ENCODE data around the gene FRMD4B. TPM values are rescaled to one million over a fixed set of nuclear protein-coding genes. Genes with fewer than 3 reads are reported as not detected.

Gene FRMD4B
- polyA plus RNA-seq, 2 of the 4 experiments (the other 2 are of a cell fraction): 0.92 to 5.9 TPM

- Histone ChIP-seq H3K4me2 (no peak overlapping the region; the same call in 2 of the 3 replicates), H3K9me3 (no peaks in the 10 kb centered on the region; the same call in 2 of the 3 replicates), H3K4me1 (peaks cover 6% of the 10 kb centered on the region; the same call in 2 of the 3 replicates), H3K27ac (peak overlapping the region in 1 of 2 experiments; percentile 16; a peak in 1 of 6 replicates), H3K4me3 (no peak overlapping the region)
- TF ChIP-seq RFX5 (IDR thresholded peaks at IDR 0.05) (no peak), SREBF2 (IDR thresholded peaks at IDR 0.05) (no peak), CBX2 (IDR thresholded peaks at IDR 0.05; ENCODE audit: borderline replicate concordance, low read depth) (no peak), MYC (IDR thresholded peaks at IDR 0.05; ENCODE audit: borderline replicate concordance, low read length) (no peak), ZC3H11A (IDR thresholded peaks at IDR 0.05) (no peak), ZNF302 (CRISPR knock-in tag; IDR thresholded peaks at IDR 0.05) (no peak), EHMT2 (IDR thresholded peaks at IDR 0.05; ENCODE audit: low read depth) (no peak), CHD2 (IDR thresholded peaks at IDR 0.05; ENCODE audit: low read length, partially characterized antibody) (no peak), EHF (CRISPR knock-in tag; IDR thresholded peaks at IDR 0.05) (no peak), HOXB13 (CRISPR knock-in tag; IDR thresholded peaks at IDR 0.05; ENCODE audit: low read depth) (no peak), GATA3 (IDR thresholded peaks at IDR 0.05; ENCODE audit: borderline replicate concordance) (no peak), TFCP2L1 (CRISPR knock-in tag; IDR thresholded peaks at IDR 0.05) (no peak), NPAS2 (CRISPR knock-in tag; IDR thresholded peaks at IDR 0.05; ENCODE audit: borderline replicate concordance) (no peak), RARB (CRISPR knock-in tag; IDR thresholded peaks at IDR 0.05) (no peak), POLR2AphosphoS2 (conservative IDR thresholded peaks at IDR 0.05; ENCODE audit: low read length) (no peak), RCOR1 (IDR thresholded peaks at IDR 0.05; ENCODE audit: low read depth, low read length) (no peak)
- TF ChIP-seq, protein P1, sequence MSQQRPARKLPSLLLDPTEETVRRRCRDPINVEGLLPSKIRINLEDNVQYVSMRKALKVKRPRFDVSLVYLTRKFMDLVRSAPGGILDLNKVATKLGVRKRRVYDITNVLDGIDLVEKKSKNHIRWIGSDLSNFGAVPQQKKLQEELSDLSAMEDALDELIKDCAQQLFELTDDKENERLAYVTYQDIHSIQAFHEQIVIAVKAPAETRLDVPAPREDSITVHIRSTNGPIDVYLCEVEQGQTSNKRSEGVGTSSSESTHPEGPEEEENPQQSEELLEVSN (IDR thresholded peaks at IDR 0.05; ENCODE audit: borderline replicate concordance, low read depth): no peak
- TF ChIP-seq, protein P2, sequence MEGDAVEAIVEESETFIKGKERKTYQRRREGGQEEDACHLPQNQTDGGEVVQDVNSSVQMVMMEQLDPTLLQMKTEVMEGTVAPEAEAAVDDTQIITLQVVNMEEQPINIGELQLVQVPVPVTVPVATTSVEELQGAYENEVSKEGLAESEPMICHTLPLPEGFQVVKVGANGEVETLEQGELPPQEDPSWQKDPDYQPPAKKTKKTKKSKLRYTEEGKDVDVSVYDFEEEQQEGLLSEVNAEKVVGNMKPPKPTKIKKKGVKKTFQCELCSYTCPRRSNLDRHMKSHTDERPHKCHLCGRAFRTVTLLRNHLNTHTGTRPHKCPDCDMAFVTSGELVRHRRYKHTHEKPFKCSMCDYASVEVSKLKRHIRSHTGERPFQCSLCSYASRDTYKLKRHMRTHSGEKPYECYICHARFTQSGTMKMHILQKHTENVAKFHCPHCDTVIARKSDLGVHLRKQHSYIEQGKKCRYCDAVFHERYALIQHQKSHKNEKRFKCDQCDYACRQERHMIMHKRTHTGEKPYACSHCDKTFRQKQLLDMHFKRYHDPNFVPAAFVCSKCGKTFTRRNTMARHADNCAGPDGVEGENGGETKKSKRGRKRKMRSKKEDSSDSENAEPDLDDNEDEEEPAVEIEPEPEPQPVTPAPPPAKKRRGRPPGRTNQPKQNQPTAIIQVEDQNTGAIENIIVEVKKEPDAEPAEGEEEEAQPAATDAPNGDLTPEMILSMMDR (IDR thresholded peaks at IDR 0.05): no peak
- no peak for ATAC-seq
- no peak for DNase-seq (ENCODE audit: low read depth in 1 of 2, low spot score in 1 of 2)
- CTCF ChIA-PET: no interaction called here
- POLR2A ChIA-PET: no interaction called here
- no peak for FAIRE-seq
- 53% methylated on average over 4 of the region's 4 CpGs for WGBS (ENCODE audit: missing lambda C conversion rate)
Observed at GRCh38 chr3:69142797-69143454, 243.0 kb downstream of the FRMD4B start.

GRCh38 chr3:69142090-69142489 lies 243.8 kb downstream of the FRMD4B start:
- TF ChIP-seq HOXA7 (CRISPR knock-in tag; IDR thresholded peaks at IDR 0.05) (no peak), JUNB (IDR thresholded peaks at IDR 0.05) (no peak), RNF2 (IDR thresholded peaks at IDR 0.05; ENCODE audit: borderline replicate concordance, low read depth) (no peak), GATA3 (IDR thresholded peaks at IDR 0.05; ENCODE audit: borderline replicate concordance) (no peak), KDM1A (IDR thresholded peaks at IDR 0.05; ENCODE audit: low read depth) (no peak), ZC3H11A (IDR thresholded peaks at IDR 0.05) (no peak)
- no peak for DNase-seq (ENCODE audit: low read depth in 1 of 2, low spot score in 1 of 2)
- CTCF ChIA-PET: interaction anchor here (2.0 kb wide), 1 partner anchor 165 kb away, joined by 5 read pairs; no protein-coding TSS in a partner anchor
- ATAC-seq: no peak
- POLR2A ChIA-PET: no interaction called here
- no peak for FAIRE-seq
- H3K4me2 ChIP-seq: no peak overlapping the region
- H3K4me3 ChIP-seq: no peak overlapping the region
- H3K9me3 ChIP-seq: no peaks in the 10 kb centered on the region; the same call in 2 of the 3 replicates
- H3K4me1 ChIP-seq: peaks cover 6% of the 10 kb centered on the region; the same call in 2 of the 3 replicates
- WGBS (ENCODE audit: missing lambda C conversion rate): 51% methylated on average over 3 of the region's 3 CpGs
- H3K27ac ChIP-seq: no peak overlapping the region

- ChIA-PET POLR2A (no interaction called here), CTCF (interaction anchor here (2.0 kb wide), 1 partner anchor 165 kb away, joined by 5 read pairs; no protein-coding TSS in a partner anchor)
- FAIRE-seq (no peak), ATAC-seq (no peak), DNase-seq (ENCODE audit: low read depth in 1 of 2, low spot score in 1 of 2) (no peak)
- Histone ChIP-seq H3K27ac (no peak overlapping the region), H3K4me2 (no peak overlapping the region), H3K9me3 (no peaks in the 10 kb centered on the region; the same call in 2 of the 3 replicates), H3K4me3 (no peak overlapping the region), H3K4me1 (peaks cover 6% of the 10 kb centered on the region; the same call in 2 of the 3 replicates)
- TF ChIP-seq CHD2 (IDR thresholded peaks at IDR 0.05; ENCODE audit: low read length, partially characterized antibody) (no peak), FOXS1 (CRISPR knock-in tag; IDR thresholded peaks at IDR 0.05) (no peak), RFX5 (IDR thresholded peaks at IDR 0.05) (no peak), GATA3 (IDR thresholded peaks at IDR 0.05; ENCODE audit: borderline replicate concordance) (no peak), REST (IDR thresholded peaks at IDR 0.05) (no peak), BHLHE40 (IDR thresholded peaks at IDR 0.05; ENCODE audit: low read depth, low read length) (no peak), CBX2 (IDR thresholded peaks at IDR 0.05; ENCODE audit: borderline replicate concordance, low read depth) (no peak), NR3C1 (IDR thresholded peaks at IDR 0.05) (no peak)
- TF ChIP-seq, protein P3, sequence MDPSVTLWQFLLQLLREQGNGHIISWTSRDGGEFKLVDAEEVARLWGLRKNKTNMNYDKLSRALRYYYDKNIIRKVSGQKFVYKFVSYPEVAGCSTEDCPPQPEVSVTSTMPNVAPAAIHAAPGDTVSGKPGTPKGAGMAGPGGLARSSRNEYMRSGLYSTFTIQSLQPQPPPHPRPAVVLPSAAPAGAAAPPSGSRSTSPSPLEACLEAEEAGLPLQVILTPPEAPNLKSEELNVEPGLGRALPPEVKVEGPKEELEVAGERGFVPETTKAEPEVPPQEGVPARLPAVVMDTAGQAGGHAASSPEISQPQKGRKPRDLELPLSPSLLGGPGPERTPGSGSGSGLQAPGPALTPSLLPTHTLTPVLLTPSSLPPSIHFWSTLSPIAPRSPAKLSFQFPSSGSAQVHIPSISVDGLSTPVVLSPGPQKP (IDR thresholded peaks at IDR 0.05; ENCODE audit: low read depth, low read length): no peak
Observed at GRCh38 chr3:69141313-69141712, 244.6 kb downstream of the FRMD4B start.

All from A549 (cell line).